CD1c-positive myeloid dendritic cell (primary cell): Measurements from ENCODE around the gene VMP1.
"Not testable (repeated sequence)": the region's sequence is repeated elsewhere in the genome, so short reads cannot be mapped to it uniquely, and the experiment has no call there.

Experiments
- DNase-seq: peaks from one replicate; pipeline ENCODE4 v3.0.0-alpha.2; 2016; ENCODE audit errors: extremely low spot score

The VMP1 gene

DNA sequence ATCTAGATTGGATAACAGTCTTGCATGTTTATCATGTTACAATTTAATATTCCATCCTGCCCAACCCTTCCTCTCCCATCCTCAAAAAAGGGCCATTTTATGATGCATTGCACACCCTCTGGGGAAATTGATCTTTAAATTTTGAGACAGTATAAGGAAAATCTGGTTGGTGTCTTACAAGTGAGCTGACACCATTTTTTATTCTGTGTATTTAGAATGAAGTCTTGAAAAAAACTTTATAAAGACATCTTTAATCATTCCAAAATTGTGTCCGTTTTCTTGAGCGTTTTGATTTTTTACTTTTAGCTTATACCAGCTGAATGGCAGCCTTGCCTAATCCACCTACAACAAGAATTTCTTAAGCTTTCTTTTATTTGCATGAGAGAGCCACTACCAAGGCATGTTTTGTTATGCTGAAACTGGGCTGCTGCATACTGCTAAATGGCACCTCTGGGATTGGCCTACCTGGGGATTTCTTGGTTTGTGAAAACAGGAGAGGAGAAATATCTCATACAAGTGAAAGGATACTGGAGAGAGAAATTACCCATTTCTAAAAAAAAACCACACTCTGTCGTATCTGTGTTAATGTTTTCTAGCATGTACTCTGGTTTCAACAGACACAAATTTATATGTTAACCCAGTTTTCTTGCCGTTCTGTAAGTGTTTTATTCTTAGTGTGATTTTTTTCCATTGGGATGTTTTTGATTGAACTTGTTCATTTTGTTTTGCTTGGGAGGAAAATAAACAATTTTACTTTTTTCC, 133.1 kb downstream of the VMP1 start:
- peak; percentile 45 for DNase-seq

DNA sequence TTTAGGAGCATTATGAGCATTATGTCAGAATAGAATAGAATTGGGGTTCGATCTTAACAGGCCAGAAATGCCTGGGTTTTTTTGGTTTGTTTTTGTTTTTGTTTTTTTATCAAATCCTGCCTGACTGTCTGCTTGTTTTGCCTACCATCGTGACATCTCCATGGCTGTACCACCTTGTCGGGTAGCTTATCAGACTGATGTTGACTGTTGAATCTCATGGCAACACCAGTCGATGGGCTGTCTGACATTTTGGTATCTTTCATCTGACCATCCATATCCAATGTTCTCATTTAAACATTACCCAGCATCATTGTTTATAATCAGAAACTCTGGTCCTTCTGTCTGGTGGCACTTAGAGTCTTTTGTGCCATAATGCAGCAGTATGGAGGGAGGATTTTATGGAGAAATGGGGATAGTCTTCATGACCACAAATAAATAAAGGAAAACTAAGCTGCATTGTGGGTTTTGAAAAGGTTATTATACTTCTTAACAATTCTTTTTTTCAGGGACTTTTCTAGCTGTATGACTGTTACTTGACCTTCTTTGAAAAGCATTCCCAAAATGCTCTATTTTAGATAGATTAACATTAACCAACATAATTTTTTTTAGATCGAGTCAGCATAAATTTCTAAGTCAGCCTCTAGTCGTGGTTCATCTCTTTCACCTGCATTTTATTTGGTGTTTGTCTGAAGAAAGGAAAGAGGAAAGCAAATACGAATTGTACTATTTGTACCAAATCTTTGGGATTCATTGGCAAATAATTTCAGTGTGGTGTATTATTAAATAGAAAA, 133.8 kb downstream of the VMP1 start:
- DNase-seq: peak; percentile 43

DNA sequence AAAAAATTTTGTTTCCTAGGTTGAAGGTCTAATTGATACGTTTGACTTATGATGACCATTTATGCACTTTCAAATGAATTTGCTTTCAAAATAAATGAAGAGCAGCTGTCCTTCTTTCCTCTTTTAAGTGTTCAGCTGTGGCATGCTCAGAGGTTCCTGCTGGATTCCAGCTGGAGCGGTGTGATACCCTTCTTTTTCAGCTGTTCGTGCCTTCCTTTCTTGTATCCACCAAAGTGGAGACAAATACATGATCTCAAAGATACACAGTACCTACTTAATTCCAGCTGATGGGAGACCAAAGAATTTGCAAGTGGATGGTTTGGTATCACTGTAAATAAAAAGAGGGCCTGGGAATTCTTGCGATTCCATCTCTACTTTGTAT, 134.4 kb downstream of the VMP1 start:
- not testable (repeated sequence) for DNase-seq

DNA sequence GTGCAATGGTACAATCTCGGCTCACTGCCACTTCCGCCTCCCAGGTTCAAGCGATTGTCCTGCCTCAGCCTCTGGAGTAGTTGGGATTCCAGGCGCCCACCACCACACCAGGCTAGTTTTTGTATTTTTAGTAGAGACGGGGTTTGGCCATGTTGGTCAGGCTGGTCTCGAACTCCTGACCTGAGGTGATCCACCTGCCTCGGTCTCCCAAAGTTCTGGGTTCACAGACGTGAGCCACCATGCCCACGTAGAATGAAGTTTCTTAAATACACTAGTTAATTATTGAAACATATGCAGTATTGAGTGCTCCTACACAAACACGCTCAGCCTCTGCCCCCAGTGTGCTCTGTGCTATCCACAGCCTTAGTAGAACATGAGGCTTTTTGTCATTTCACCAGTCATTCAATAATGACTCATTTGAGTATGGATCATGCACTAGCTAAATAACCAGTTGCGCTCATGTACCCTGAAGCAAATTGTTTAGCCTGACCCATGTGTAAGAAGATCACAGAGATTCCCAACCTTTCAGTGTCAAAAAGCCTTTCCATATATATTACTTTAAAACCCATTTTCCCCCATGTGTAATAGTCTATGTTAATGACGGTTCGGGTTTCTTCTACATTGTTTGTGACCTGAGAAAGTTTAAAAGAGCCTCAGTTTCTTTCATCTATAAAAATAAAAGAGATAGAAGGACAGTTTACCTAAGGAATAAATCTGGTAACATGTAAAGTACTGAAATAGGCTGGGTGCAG, 135.6 kb downstream of the VMP1 start:
- DNase-seq: peak; percentile 87

DNA sequence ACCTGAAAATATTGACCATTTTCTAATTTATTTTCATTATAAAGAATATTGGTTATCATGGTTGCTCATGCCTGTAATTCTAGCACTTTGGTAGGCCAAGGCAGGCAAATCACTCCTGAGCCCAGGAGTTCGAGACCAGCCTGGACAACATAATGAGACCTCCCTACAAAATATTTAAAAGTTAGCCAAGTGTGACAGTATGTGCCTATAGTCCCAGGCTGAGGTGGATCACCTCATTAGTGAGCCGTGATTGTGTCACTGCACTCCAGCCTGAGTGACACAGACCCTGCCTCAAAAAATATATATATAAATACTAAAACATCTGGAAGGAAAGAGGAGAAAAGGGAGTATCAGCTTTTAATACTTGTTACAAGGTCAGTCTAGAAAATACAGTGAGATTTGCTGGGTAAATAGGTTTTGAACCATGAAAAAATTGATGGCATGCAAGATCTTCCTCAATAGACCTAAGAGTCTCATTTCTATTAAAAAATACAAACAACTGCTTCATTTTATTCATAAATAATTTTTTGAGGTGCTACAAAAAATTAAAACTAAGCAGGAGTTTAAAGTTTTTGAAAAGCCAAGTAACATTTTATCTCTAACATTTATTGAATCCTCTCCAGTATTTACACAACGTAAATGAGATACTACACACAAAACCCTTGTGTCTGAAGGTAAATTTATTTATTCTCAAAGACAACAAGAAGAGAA, 137.6 kb downstream of the VMP1 start:
- DNase-seq: peak; percentile 17

DNA sequence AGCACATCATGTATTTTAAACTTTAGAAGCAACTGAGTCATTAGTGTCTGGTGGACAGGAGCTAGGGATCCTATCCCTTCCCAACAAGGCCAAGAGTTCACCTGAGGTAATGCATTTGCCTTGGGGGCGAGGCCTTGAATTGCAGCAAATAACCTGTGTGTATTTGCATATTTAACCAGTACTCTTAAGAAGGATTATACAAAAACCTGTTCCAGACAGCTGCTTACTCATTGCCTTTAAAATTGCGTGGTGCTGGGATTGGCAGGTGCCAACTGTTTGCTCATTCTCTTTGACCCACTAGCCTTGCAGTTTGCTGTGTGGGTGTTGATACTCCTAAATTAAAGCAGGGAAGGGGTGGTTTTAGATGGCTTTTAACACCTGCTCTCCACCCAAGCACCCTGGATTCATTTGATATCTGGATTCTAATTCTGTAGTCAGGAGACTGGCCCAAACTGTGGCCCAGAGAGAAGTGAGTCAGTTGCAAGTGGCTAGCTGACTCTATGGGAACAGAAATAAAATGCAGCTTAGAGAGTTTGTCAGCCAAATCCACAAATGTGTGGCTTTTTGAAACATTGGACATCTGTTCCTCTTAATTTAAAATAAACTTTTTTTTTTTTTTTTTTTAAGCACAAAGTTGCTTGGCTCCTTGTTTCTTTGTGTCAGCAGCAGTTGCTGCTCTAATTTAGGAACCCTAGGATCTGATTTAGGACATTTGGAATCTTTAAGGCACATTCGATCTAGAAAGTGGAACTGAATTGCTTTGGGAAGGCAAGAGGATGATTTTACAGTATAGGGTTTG, 138.3 kb downstream of the VMP1 start:
- DNase-seq: peak; percentile 79

DNA sequence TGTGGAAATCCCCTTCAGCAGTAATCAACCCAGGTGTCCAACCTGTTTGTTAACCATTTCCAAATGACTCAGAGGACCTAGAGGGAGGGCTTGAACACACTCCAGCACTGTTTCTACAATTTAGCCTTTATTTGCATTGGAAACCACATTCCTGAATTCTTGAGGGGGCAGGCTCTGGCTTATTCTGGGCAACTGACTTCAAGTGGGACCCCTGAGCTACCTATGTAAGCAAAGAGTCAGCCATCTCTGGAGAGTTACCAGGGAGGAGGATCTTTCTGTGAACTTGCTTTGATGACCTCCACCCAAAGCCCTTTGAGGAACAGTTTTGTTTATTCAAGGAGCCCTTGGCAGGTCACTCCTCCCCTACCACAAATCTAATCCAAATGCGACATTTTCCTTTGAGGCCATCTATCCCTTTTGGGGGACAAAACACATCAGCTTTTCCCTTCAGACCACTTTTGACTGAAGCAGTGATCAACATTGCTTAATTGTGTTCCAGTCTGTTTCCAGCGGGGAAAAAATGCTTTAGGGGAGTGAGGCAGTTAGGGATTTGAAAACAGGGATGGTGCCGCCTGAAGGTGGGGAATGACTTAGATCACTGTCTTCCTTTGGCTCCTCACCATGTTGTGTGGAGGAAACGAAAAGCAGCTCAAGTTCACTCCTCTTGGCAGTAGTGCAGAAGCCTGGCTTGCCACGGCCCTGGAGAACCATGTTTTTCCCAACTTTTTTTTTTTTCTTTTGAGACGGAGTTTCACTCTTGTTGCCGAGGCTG, 139.1 kb downstream of the VMP1 start:
- DNase-seq: peak; percentile 64

DNA sequence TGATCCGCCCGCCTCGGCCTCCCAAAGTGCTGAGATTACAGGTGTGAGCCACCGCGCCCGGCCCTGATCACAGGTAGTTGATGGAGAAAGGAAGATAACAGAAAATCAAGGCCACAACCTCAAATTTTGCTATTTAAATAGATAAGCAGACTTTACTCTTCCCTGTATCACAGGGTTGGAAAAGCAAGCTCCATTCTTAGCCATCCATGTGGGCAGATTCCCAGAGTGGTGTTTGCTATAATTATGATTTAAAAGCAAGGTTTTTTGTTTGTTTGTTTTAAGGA, 140.9 kb downstream of the VMP1 start:
- no peak for DNase-seq

DNA sequence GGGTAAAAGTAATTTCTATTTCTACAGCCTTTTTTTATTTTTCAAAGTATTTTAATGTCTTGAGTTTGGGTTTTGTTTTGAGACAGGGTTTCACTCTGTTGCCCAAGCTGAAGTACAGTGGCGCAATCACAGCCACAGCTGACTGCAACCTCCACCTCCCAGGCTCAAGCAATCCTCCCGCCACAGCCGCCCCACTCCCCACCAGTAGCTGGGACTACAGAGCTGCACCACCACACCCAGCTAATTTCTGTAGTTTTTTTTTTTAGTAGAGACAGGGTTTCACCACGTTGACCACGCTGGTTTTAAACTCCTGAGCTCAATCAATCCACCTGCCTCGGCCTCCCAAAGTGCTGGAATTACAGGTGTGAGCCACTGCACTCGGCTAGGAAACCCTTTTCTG, 141.3 kb downstream of the VMP1 start:
- DNase-seq: peak; percentile 78

DNA sequence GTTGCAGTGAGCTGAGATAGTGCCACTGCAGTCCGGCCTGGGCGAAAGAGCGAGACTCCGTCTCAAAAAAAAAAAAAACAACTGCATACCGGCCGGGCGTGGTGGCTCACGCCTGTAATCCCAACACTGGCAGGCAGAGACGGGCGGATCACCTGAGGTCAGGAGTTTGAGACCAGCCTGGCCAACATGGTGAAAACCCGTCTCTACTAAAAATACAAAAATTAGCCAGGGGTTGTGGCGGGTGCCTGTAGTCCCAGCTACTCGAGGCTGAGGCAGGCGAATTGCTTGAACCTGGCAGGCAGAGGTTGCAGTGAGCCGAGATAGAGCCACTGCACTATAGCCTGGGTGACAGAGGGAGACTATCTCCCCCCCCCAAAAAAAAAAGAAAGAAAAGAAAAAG, 142.9 kb downstream of the VMP1 start:
- DNase-seq: not testable (repeated sequence)

DNA sequence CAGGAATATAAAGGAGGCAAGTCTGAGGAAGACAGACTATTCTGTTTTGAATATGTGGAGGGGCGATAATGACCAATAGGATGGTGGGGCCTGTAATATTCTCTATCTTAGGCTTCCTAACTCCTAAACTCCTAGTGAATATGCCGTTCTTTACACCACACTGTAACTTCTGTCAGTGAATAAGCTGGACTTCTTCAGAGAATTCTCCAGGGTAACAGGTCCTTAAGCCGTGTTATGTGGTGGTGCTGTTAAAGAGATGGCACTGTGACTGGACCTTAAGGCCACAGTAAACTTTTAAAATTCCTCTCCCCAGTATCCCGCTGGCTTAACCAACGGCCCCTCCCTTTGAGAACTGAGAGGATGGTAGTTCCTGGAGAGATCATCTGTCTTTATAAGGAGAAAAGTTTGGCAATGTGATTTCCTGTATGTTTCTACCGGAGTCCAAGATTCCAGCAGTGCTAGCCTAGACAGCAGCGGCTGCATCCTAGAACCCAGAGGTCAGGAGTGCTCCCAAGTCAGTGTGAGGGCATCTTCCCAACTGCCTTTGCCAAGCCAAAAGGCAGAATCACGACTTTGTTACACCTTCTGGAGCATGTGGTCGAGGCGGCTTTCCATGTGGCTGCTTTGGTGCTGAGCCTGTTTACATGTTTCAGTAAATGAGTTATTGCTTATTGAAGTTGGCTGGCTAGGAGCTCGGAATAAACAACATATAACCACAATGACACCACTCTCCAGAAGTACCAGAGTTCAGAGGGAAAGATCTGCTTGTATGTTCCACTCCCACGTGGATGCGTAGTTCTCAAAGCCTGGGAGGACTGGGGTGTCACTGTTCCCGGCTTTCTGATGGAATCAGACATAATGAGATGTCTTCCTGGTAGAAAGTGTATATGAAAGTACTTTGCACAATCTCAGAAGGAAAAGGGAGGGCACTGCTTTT, 144.3 kb downstream of the VMP1 start:
- no peak for DNase-seq

DNA sequence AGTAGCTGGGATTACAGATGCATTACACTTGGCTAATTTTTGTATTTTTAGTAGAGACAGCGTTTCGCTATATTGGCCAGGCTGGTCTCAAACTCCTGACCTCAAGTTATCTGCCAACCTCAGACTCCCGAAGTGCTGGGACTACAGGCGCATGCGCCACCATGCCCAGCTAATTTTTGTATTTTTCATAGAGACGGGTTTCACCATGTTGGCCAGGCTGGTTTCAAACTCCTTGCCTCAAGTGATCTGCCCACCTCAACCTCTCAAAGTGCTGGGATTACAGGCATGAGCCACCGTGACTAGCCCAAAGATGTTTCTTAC, 145.4 kb downstream of the VMP1 start:
- not testable (repeated sequence) for DNase-seq

DNA sequence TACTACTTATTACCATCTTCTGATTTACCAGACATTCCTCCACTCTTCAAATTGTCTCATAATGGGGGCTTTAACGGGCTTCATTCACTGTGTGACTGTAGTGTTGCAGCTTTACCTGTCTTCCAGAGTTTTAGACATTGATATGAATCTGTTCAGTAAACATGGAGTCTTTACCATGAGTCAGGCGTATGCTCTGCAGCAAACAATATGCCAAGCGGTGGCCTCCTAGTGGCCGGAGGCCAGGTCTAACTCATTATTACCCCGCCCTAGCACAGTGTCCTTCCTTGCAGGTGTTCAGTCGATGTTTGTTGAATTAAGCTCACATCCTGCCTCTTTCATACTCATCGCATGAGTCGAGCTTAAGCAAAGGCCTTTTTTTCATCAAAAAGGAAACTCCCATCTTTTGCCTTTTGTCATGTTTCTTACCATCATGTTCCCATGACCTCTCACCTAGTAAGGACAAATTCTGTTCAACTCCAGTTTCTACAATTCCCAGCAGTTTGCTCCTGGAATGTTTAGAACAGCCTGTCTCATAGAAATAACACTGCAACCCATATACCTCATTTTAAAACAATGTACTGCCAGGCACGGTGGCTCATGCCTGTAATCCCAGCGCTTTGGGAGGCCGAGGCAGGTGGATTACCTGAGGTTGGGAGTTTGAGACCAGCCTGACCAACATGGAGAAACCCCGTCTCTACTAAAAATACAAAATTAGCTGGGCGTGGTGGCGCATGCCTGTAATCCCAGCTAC, 145.9 kb downstream of the VMP1 start:
- peak; percentile 30 for DNase-seq

DNA sequence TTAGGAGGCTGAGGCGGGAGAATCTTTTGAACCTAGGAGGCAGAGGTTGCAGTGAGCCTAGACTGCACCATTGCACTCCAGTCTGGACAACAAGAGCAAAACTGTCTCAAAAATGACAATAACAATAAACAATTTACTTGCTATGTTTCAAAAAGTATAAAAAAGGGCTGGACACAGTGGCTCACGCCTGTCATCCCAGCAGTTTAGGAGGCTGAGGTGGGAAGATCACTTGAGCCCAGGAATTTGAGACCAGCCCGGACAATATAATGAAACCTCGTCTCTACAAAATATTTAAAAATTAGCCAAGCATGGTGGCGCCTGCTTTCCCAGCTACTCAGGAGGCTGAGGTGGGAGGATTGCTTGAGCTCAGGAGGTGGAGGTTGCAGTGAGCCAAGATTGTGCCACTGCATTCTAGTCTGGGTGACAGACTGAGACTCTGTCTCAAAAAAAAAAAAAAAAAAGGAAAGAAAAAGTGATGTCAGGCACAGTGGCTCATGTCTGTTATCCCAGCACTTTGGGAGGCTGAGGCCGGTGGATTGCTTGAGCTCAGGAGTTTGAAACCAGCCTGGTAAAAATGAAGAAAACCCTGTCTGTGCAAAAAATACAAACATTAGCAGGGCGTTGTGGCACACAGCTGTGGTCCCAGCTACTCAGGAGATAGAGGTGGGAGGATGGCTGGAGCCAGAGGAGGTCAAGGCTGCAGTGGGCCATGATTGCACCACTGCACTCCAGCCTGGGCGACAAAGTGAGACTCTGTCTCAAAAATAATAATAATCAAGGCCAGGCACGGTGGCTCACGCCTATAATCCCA, 146.7 kb downstream of the VMP1 start:
- not testable (repeated sequence) for DNase-seq

DNA sequence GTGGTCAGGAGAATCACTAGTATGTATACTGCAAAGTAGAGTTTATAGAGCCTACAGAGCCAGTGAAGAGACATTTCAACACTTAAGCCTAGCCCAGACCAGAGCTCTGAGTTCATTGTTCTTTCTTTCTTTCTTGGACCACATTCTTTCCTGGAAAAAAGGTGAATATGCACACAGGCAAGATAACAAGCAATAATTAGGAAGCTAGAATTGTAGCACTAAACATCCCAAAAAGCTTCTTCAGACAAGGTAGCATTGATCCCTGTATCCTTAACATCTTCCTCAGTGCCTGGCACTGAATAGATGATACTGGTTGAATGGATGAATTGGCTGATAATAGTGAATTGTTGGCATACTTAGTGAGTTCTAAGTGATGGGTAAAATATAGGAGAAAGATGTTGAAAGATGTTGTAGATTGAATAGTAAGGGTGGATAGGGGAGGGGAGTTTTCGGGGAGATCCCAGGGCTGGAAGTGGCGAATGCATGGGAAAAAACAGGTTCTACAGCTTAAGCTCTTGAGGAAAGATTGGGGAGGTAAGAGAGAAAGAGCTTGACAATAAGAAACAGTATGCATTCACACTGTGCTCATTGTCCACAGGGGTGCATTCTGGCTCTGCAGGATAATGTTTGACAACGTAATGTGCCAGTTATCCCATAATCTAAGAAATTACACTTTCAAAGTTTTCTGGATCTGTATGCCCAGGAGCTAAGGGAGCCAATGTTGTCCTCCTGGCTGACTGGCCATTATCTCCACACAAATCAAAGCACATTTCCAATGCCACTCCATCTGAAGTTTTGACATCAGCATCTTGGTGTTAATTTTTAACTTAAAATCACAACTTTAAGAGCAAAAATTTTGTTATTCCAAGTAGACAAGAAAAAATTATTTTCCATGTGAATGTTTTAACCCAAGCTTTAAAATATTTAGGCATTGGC, 149.7 kb downstream of the VMP1 start:
- DNase-seq: no peak

DNA sequence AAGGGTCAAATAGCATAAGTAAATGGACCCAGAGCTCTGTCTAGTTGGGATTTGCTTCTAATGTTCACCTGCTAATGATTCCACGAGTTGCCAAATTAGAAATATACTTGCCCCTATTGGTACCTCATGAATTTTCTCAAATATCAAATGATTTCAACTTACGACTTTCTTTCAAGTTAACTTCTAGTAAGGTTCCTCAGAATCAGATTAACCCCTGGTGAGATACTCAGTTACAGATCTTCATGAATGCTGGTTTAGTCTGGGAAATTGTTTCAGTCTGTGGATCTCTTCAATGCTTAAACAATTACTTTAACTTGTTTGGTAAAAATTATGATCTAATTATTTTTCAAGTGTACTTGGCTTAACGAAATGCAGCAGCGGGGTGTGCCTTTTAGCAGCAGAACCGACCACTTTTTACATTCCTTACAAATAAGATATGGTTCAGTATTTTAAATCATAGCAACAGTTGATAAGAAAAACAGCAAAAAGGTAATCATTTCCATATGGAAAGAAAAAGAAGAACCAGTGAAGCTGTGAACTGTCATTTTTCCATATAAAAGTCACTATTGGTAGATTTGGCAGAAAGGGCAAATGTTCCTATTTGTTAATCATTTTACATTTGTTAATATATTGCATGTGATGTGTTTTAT, 150.8 kb downstream of the VMP1 start:
- DNase-seq: no peak
